ENCODE measurements around the gene FAM227B. TPM values are rescaled to one million over a fixed set of nuclear protein-coding genes. Genes with fewer than 3 reads are reported as not detected.

FAM227B gene
- total and polyA plus RNA-seq, 2 of the 13 experiments (the other 11 are each of a cell fraction or from before 2014, with no cell fraction given): 1.9 to 2.6 TPM

GRCh38 chr15:49452595-49452994, 168.0 kb downstream of the FAM227B start:
- intact Hi-C loops (cut with micrococcal nuclease; ENCODE audit: unreplicated experiment): no loop called here
- Histone ChIP-seq H3K36me3 (replicated peaks in 1 of 2; ENCODE audit: control insufficient read depth in 1 of 2, insufficient read depth in 2 of 2, low read length in 2 of 2) (no peaks in the 10 kb centered on the region), H3K4me2 (ENCODE audit: low read depth, low read length) (no peak overlapping the region), H3K27ac (ENCODE audit: extremely low read length, insufficient read depth, low read length) (no peak overlapping the region), H4K20me1 (ENCODE audit: insufficient read depth, low read length) (no peaks in the 10 kb centered on the region), H2AFZ (ENCODE audit: low read length) (no peak overlapping the region), H3K4me3 (replicated peaks in 1 of 3; ENCODE audit: insufficient read depth in 1 of 3, low read depth in 2 of 3, low read length in 3 of 3) (no peak overlapping the region), H3K4me1 (ENCODE audit: insufficient read depth, low read length) (no peaks in the 10 kb centered on the region), H3K9me3 (ENCODE audit: low read length) (no peaks in the 10 kb centered on the region), H3K79me2 (ENCODE audit: insufficient read depth, low read length) (no peaks in the 10 kb centered on the region), H3K27me3 (ENCODE audit: control insufficient read depth in 1 of 2, insufficient read depth in 2 of 2, low read length in 2 of 2) (no peaks in the 10 kb centered on the region; a peak in 1 of 5 replicates), H3K9ac (ENCODE audit: insufficient read depth, low read depth, low read length) (no peak overlapping the region)
- in situ Hi-C loops (cut with HindIII; ENCODE audit: extremely low pct_ligation_motif_present, low pct_unique_long_range_greater_than_20kb): no loop called here
- FAIRE-seq (no peak), DNase-seq (ENCODE audit: low spot score) (no peak), ATAC-seq (no peak)
- no TSS peak for BruUV-seq (replicated peaks)
- 2% methylated on average over 1 of the region's 1 CpG for WGBS (ENCODE audit: low lambda C conversion rate)
- TF ChIP-seq ZNF225 (CRISPR knock-in tag; IDR thresholded peaks at IDR 0.05): no peak
- TF ChIP-seq ZNF350 (CRISPR knock-in tag; IDR thresholded peaks at IDR 0.05; ENCODE audit: borderline replicate concordance, low read depth): no peak
- no peak for TF ChIP-seq ZNF501 (CRISPR knock-in tag; IDR thresholded peaks at IDR 0.05)
- TF ChIP-seq XBP1 (CRISPR knock-in tag; IDR thresholded peaks at IDR 0.05): no peak
- TF ChIP-seq PTBP1 (IDR thresholded peaks at IDR 0.05; ENCODE audit: low read depth, low read length, poor library complexity, severe bottlenecking): no peak
- no peak for TF ChIP-seq NCOA2 (CRISPR knock-in tag; IDR thresholded peaks at IDR 0.05)
- no peak for TF ChIP-seq ZSCAN22 (CRISPR knock-in tag; IDR thresholded peaks at IDR 0.05)
- no peak for TF ChIP-seq NR2F2 (IDR thresholded peaks at IDR 0.05; ENCODE audit: borderline replicate concordance, low read depth)
- ChIA-PET CTCF (ENCODE audit: low intra/inter-chr PET ratio, low total read pairs) (no interaction called here), POLR2A (no interaction called here)

GRCh38 chr15:49441816-49442215, 178.8 kb downstream of the FAM227B start:
- H3K27ac ChIP-seq (ENCODE audit: extremely low read length, insufficient read depth, low read length): no peak overlapping the region
- H3K4me1 ChIP-seq (ENCODE audit: insufficient read depth, low read length): no peaks in the 10 kb centered on the region
- H3K4me2 ChIP-seq (ENCODE audit: low read depth, low read length): no peak overlapping the region
- no peak overlapping the region for H2AFZ ChIP-seq (ENCODE audit: low read length)
- DNase-seq (ENCODE audit: low spot score) (no peak), ATAC-seq (no peak), FAIRE-seq (no peak)
- WGBS (ENCODE audit: low lambda C conversion rate): 19% methylated on average over 1 of the region's 1 CpG
- no peaks in the 10 kb centered on the region for H4K20me1 ChIP-seq (ENCODE audit: insufficient read depth, low read length)
- POLR2A ChIA-PET: no interaction called here
- BruUV-seq (replicated peaks): no TSS peak
- H3K79me2 ChIP-seq (ENCODE audit: insufficient read depth, low read length): no peaks in the 10 kb centered on the region
- CTCF ChIA-PET (ENCODE audit: low intra/inter-chr PET ratio, low total read pairs): no interaction called here
- H3K9me3 ChIP-seq (ENCODE audit: low read length): no peaks in the 10 kb centered on the region
- H3K36me3 ChIP-seq (replicated peaks in 1 of 2; ENCODE audit: control insufficient read depth in 1 of 2, insufficient read depth in 2 of 2, low read length in 2 of 2): no peaks in the 10 kb centered on the region
- no peak overlapping the region for H3K4me3 ChIP-seq (replicated peaks in 1 of 3; ENCODE audit: insufficient read depth in 1 of 3, low read depth in 2 of 3, low read length in 3 of 3)
- H3K9ac ChIP-seq (ENCODE audit: insufficient read depth, low read depth, low read length): no peak overlapping the region
- in situ Hi-C loops (cut with HindIII; ENCODE audit: extremely low pct_ligation_motif_present, low pct_unique_long_range_greater_than_20kb) (no loop called here), intact Hi-C loops (cut with micrococcal nuclease; ENCODE audit: unreplicated experiment) (no loop called here)
- H3K27me3 ChIP-seq (ENCODE audit: control insufficient read depth in 1 of 2, insufficient read depth in 2 of 2, low read length in 2 of 2): no peaks in the 10 kb centered on the region
- TF ChIP-seq NFIC (IDR thresholded peaks at IDR 0.05; ENCODE audit: low read length): no peak
- TF ChIP-seq MEF2D (CRISPR knock-in tag; IDR thresholded peaks at IDR 0.05): no peak
- no peak for TF ChIP-seq PRDM15 (CRISPR knock-in tag; IDR thresholded peaks at IDR 0.05)
- no peak for TF ChIP-seq GMEB1 (CRISPR knock-in tag; IDR thresholded peaks at IDR 0.05; ENCODE audit: borderline replicate concordance)
- no peak for TF ChIP-seq ZNF761 (CRISPR knock-in tag; conservative IDR thresholded peaks at IDR 0.05)

Data from HepG2 (cell line).